Epidermal melanocyte (primary cell): Measurements from ENCODE around the gene INSC.
"Not testable (repeated sequence)": the region's sequence is repeated elsewhere in the genome, so short reads cannot be mapped to it uniquely, and the experiment has no call there.

Source experiments
- DNase-seq: peaks from one replicate; pipeline ENCODE4 v3.0.0; 2011; ENCODE audit warnings: low spot score; ENCODE audit not compliant: insufficient read length

INSC gene

GRCh38 chr11:15114501-15115475 lies at the start of gene INSC:
Gene INSC (plus strand): TSS chr11:15114923. CDS start chr11:15149175, 34,252 bp downstream.
- no peak for DNase-seq

GRCh38 chr11:15069751-15070150 lies 45.0 kb upstream of the INSC start:
- DNase-seq: not testable (repeated sequence)

- DNase-seq: no peak
These were observed 43.0 kb upstream of the INSC start for GRCh38 chr11:15071556-15072255.

GRCh38 chr11:15072551-15073143 lies 42.1 kb upstream of the INSC start:
- DNase-seq: no peak

- DNase-seq: no peak
These were observed 41.1 kb upstream of the INSC start, which contains the start of gene CALCB for GRCh38 chr11:15073361-15074205. Gene CALCB (plus strand): TSS chr11:15073593. CDS start chr11:15074719, 1,126 bp downstream.

- peak; percentile 27 for DNase-seq
These were observed 40.2 kb upstream of the INSC start for GRCh38 chr11:15074206-15075161.

GRCh38 chr11:15075162-15075526 lies 39.6 kb upstream of the INSC start:
- DNase-seq: no peak

- DNase-seq: no peak
These were observed 23.5 kb upstream of the INSC start for GRCh38 chr11:15091175-15091574.

- no peak for DNase-seq
These were observed 23.1 kb upstream of the INSC start for GRCh38 chr11:15091625-15092024.

GRCh38 chr11:15093432-15093831 lies 21.3 kb upstream of the INSC start:
- DNase-seq: no peak

GRCh38 chr11:15095736-15096228 lies 18.9 kb upstream of the INSC start:
- no peak for DNase-seq

- no peak for DNase-seq
These were observed 17.3 kb upstream of the INSC start for GRCh38 chr11:15097411-15097810.

GRCh38 chr11:15099267-15099666 lies 15.5 kb upstream of the INSC start:
- no peak for DNase-seq

- DNase-seq: peak; percentile 79
These were observed 13.5 kb upstream of the INSC start for GRCh38 chr11:15101072-15101709.

GRCh38 chr11:15104166-15104565 lies 10.6 kb upstream of the INSC start:
- DNase-seq: no peak

GRCh38 chr11:15106201-15106965 lies 8.3 kb upstream of the INSC start:
- no peak for DNase-seq

GRCh38 chr11:15107730-15108515 lies 6.8 kb upstream of the INSC start:
- DNase-seq: no peak
